ENCODE results near the gene NANOS3.
"Not testable (repeated sequence)": the region's sequence is repeated elsewhere in the genome, so short reads cannot be mapped to it uniquely, and the experiment has no call there.

NANOS3 gene

DNA sequence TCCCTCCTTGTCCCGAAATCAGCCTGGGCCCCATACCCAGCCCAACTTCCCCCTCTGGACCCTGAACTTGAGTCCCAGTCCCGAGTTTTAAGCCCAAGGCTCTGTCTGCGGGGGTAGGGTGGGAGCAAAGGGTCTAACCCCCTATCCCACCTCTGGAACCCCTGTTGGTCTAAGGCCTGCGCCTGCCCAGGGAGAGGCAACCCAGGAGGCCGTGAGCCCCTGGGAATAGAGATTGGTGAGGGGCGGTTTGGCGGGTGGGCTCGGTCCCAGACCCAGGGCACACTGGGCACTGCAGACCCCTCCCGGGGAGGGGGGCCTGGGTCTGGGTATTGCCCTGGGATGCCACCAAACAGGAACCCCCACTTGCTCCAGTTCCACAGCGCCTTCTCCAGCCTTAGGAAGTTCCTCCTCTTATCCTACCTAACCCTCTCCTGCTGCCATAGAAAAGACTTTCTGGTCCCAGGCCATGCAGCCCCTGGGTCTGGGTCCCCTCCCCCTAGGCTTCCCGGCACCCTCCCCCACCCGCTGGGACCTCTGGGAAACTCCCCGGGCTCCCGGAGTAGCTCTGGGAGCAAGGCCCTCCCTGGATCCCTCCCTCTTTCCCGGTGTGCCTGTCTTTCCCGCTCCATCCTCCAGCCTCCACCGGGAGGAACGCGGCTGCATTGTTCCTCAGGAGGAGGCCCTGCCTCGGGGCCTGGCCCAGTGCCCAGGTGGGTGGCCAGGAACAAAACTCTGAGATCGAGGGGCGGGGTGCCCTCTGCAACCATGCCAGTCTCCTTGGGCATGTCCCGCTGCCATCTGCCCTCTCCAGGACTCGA is 33.6 kb upstream of the NANOS3 start:
- DNase-seq, result peak in 1 of 4 experiments; percentile 34

DNA sequence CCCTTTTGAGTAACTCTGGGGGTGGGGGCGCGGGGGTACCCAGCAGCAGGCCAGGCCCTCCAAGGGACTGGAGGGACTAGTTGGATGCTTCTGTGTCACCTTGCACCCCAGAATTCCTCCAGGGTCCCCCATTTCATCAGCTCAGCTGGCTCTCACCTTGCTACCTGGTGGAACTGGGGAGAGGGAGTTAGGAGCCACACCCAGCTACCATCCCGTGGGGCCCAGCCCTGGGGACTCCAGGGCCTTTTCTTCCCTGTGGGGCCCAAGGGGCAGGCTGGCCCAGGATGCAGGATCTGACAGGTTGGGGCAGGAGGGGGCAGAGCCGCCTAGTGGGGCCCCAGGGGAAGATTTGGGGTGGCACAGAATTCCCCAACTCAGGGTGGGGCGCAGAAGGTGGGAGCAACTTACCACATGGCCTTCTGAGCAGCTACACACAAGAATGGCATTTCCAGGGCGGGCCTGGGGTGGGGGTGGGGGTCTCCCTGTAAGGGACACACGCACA is 32.8 kb upstream of the NANOS3 start:
- no peak for DNase-seq

DNA sequence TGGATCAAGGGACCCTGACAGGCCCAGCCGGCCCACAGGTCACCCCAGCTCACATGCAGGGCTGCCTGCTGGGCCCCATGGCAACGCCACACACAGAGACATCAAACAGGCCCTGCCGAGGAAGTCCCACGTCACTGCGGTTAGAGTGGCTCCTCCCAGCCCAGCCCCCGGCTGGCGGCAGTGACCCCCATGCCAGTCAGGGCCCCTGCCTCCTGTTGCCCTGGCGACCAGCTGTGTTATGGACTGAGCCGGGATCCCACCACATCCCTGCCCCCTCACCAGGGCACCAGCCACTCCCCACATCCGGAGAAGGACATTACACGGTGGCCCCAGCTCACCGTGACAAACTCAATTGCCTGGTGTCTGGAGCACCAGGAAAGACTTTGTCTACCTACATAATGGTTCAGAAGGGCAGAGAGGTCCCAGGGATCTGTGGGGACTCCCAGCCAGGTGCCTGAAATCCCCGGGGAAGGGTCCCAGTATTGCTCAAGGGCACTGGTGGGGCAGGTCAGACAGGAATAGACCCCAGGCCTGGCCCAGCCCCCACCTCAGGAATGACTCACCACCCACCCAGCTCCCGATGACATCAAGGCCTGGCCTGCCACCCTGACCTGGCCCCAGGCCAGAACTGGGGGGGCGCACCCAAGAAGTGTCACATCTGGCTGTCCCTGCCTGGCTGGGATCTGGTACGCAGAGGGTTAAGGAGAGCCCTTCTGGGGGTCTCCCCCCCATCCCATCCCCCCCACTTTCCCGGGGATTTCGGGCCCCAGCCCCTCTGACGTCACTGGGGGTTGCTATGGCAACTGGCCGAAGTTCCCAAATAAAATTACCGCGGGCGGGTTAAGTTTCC is 30.2 kb upstream of the NANOS3 start:
- DNase-seq, result peak; percentile 95 to 99 (median 96)

DNA sequence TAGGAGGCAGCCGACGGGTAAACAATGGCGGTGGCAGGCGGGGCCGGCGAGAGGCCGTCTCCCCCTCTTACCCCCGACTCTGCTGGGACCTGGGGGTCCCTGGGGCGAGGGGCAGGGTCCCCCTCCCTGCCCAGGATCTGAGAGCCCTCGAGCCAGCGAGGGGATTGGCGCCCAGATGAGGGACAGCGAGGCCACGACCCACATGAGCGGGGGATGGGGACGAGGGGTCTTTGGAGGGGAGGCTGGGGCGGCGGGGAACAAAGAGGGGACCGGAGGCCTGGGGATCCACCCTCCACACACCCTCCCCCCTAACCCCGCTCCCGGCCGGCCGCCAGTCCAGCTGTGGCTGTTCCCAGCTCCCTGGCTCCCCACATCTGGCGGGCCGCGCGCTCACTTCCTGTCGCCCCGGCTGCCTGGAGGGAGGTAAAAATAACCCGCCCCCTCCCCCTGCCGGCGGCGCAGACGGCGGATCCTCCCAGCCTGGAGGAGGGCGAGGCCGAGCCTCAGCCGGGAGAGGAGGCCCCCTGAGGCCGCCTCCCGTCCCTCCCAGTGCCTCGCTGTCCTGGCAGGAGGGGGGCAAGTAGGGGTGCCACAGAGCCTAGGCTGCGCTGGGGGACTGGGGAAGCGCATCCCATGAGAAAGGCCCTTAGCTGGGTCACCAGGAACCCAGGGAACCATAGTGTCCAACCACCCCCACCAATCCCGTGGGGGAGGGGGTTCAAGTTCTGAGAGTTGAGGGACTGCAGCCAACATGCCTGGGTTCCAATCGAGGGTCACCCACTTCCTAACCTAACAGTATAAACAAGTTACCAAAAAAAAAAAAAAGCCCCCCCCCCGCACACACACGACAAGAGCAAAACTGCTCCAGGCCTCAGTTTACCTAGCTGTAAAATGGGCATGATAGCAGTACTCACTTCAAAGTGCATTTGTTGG is 29.3 kb upstream of the NANOS3 start:
- peak; percentile 93 to 97 (median 96) for DNase-seq

DNA sequence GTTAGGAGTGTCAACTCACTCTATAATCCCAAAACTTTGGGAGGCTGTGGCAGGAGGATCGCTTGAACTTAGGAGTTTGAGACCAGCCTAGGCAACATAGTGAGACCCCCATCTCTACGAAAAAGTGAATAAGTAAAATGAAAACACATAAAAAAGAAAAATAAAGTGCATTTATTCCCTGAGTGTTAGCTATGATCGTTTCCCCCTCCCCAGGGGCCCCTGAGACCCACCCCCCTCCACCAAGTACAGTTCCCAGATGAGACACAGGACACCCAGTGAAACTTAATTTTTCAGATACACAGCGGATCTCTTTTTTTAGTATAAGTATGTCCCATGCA is 28.6 kb upstream of the NANOS3 start:
- no peak for DNase-seq

DNA sequence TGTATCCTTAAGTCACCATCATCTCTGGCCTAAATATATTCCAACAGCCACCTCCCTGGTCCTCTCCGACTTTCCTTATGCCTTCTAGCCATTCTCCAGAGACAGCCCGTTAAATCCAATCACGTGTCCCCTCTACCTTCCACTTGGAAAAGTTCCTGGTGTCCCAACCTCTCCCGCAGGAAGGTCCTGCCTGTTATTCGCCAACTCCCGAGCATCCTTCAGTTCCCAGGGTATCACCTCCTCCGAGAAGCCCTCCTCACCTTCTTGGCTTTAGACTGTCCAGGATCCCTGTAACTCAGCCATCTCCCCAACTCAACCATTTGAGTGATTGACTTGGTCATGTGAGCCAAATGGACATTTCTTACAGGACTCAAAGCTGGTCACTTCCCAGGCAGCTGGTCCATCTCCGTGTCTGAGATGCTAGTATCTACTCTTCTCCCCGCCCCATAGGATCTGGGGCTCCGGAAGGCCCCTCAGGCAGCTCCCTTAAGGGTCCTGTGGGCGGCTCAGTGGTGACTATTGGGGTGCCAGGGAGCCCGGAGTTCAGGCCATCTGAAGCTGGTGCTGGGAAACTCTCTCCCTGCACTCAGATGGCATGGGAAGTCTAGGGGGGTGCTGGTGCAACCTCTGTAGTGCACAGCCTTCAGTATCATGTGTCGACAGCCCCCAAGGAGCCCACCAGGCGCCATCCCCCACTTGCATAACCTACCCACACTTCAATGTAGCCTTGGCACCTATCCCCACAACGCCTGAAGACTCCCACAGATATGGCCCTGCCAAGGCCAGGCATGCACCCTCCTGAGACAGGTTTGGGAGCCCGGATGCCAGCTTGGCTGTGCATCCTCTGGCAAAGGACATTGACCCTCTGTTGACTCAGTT is 27.9 kb upstream of the NANOS3 start:
- DNase-seq, result no peak

DNA sequence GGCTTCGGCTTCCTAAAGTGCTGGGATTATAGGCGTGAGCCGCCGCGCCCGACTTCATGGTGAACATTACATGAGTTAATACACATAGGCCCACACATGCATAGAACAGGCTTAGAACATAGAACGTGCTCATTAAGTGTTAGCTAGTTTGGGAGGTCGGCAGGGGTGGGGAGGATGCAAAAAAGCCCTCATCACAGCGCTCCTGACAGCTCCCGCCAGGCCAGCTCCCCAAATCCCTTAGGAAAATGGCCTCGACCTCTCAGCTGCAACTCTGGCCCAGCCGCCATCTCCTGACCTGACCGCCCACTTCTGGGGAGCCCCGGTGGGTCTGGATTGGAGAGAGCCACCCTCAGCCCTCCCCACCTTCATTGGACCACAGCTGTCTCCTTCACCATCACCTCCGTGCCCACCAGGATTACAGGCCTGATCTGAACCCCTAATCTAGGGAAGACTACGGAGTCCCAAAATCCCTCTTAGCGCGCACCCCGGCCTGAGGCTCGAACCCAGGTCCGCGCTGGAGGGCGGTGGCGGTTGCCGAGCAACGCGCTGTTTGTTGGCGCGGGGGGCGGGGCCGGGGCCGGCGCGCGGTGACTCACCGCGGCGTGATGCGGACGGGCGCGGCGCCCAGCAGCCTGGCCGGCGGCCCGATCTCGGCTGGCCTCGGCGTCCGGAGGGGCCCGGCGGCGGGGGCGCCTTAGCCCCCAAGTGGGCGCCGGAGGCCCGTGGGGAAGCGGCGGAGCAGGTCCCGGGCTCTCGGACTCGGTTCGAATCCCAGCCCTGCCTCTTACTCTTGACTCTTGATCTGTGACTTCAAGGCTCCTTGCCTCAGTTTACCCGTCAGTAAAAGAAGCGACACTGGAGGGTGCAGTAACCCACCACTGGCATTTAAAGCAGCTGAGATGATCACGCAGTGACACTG is 26.7 kb upstream of the NANOS3 start:
- DNase-seq, result peak; percentile 88 to 96 (median 94)

DNA sequence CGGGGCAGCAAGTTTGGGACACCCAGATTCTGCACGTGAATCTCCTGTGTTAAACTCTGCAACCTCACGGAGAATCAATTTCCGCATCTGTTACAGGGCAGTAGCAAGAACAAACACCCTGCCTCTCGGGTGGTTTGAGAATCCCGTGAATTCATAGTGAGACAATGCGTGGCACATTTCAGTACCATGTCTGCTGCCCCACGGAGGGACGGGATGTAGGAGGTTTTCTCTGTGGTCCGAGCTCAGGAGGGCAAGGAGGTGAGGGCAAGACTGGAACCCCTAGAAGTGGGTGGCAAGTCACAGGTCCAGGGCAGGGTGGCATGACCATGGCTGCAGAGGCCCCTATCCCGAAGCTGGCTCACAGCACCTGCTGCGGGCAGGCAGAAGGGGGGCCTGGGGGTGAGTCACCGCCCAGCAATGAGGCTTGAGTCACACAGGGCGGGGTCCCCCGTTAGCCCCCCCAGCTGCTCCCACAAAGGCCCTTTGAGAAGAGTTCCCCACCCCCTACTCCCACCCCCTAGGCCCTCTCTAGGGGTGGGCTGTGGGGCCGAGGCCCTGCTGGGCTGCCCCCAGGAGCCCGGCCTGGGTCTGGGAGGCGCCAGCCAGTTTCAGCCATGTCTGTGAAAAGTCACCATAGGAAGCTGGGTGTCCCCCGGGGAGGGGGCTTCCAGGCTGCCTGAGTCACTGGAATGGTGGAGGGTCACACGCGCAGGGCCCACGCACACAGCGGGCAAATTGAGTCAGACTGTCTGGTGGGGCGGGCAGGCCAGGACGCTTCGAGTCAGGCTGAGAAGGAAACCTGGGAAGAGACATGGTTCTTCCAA is 25.8 kb upstream of the NANOS3 start:
- DNase-seq, result peak; percentile 79 to 90 (median 84)

DNA sequence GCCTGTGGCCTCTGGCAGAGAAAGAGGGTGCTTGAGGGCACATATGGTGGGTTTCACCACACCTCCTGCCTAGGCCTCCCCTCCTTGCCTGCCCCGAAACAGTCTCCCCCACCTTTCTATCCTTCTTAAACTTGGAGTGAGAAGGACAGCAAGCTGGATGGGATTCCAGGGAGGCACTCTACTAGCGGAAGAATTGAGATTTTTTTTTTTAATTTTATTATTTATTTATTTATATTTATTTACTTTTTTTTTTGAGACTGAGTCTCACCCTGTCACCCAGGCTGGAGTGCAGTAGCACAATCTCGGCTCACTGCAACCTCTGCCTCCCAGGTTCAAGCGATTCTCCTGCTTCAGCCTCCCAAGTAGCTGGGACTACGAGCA is 25.2 kb upstream of the NANOS3 start:
- not testable (repeated sequence) for DNase-seq

DNA sequence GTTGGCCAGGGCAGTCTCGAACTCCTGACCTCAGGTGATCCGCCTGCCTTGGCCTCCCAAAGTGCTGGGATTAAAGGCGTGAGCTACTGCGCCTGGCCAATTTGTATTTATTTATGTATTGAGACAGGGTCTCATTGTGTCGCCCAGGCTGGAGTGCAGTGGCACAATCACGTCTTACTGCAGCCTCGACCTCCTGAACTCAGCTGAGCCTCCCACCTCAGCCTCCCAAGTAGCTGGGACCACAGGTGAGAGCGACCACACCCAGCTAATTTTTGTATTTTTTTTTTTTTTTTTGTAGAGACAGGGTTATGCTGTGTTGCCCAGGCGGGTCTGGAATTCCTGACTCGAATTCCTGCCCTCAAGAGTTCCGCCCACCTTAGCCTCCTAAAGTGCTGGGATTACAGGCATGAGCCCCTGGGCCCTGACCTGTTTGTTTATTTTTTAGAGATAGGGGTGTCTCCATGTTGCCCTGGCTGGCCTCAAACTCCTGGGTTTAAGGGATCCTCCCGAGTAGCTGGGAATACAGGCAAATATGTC is 24.7 kb upstream of the NANOS3 start:
- not testable (repeated sequence) for DNase-seq

DNA sequence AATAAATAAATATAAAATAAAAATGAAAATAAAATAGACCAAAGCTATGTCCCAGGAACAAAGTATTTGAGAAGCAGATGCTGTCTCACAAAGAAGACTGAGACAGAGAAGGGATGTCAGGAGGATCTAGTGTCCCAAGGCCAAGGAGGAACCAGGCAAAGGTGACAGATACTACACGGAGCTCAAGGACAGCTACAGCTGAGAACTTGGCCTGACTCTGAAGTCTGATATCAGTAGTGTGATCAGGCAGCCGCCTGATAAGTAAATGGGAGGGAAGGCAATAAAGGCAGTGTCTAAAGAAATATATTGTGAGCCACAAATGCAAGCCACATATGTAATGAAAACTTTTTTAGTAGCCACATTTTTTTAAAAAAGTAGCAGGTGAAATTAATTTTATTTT is 20.4 kb upstream of the NANOS3 start:
- no peak for DNase-seq

DNA sequence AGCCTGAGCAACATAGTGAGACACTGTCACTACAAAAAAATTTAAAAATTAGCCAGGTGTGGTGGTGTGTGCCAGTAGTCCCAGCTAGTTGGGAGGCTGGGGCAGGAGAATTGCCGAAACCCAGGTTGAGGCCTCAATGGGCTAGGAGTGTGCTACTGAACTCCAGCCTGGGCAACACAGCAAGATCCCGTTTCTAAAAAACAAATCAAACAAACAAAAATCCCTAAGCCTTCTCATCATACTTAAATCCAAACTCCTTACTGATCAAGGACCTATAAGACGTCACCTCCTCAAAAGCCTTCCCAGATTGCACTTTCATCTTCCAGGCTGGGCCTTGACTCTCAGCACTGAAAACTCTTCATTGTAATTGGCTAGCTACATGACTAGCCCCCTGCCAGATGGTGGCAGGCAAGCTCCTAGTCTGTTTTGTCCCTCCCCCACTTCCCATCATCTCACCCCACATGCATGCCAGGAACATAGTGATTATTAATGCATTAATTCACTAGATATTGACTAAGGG is 17.5 kb upstream of the NANOS3 start:
- DNase-seq, result peak in 2 of 4 experiments; percentile 33 to 38

DNA sequence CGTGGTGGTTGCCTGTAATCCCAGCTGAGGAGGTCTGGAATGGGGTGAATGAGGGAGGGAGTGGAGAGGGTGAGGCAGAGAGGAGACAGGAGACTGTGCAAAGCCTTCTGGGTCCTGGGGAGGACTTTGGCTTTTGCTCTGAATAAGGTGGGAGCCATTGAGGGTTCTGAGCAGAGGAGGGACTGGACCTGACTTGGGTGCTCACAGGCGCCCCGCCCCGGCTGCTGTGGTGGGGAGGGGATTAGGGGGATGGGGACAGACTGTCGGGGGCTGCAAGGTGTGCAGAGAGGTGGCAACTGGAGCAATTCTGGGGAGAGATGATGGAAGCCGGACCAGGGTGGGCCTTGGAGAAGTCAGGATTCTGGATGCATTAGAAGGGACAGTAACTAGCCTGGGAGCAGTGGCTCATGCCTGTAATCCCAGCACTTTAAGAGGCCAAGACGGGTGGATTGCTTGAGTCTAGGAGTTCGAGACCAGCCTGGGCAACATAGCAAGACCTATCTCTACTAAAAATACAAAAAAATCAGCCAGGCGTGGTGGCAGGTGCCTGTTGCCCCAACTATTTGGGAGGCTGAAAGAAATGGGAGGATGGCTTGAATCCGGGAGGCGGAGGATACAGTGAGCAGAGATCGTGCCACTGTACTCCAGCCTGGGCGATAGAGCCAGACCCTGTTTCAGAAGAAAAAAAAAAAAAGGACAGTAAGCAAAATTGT is 16.1 kb upstream of the NANOS3 start:
- no peak for DNase-seq

DNA sequence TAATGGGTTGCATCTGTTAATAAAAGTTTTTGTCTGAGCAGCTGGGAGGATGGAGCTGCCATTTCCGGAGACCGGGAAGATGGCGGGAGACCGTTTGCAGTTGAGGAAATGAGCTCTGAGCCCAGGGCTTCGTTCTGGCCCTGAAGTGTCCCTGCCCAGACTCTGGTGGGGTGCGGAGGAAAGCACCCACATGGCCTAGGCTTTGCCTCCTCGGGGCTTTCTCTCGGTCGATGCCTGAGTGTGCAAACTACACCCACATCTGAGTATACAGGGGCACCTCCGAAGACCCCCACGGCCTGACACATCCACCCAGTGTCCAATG is 15.6 kb upstream of the NANOS3 start:
- peak in 3 of 4 experiments; percentile 40 to 51 (median 45) for DNase-seq

DNA sequence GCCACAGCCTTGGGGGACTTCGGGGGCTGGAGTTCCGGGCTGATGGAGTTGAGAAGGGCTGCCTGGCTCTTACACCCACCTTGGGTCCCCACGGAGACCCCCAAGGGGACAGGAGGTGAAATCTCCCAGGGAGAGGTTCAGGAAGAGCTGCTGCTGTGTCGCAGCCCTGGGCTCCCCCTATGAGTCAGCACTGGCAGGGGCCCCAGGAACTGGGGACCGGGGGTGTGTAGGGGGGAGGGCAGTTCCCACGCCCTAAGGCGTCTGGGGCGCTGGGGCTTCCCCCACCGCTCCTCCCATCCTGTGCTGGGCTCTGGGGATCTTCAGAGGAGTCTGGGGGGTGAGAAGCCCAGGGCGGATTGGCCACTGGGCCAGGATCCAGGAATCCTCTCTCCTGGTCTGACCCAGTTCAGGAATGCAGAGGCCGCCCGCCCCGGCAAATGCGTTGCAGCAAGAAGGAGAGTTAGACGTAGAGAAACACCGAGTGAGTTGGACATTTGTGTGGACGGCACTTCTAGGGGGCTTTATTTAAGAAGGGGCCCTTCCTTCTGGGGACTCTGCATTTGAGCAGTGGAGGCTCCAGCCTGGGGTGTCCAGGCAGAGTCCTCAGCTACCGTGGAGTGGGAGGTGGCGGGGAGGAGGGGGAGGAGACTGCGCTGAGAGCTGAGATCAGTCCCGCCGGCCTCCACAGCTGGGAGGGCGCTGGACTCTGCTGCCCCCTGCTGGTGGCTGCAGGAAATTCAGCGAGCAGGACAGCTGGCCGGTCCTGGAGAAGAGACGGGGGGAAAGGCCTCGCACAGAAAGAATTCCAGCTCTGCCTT is 15.0 kb upstream of the NANOS3 start:
- DNase-seq, result peak; percentile 92 to 96 (median 94)

DNA sequence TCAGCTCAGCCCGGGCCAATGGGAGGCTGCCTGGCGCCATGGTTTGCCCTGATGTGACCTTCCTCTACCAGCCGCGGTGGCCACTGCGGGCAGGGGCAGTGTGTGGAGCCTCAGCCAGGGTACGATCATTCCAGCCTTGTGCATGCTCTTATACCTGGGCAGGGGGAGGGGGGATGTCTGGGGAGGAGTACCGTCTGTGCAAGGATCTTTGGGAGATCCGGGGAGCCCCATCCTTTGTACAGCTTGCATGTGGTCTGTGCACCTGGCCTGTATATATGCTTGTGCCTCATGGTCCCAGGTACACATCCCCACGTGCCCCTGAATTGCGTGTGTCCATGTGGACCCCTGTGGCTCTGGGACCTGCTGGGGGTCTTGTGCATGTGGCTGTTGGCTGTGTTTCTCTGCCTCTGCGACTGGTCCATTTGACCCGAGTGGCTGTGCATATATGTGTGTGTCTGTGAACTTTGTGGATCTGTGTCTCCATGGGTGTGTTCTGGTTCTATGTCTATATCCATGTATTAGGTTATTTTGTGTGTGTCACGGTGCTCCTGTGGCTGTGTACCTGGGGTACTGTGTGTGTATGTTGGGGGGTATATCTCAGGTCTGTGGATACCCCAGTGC is 12.8 kb upstream of the NANOS3 start:
- DNase-seq, result peak in 3 of 4 experiments; percentile 15 to 60 (median 41)

Measured in suppressor macrophage (primary cell).